Nephron progenitor cell (in vitro differentiated cells): ENCODE results near the gene MRPL1.
A peak's percentile ranks its signal among the peaks of the same experiment; 100 is the strongest.

Source experiments
- DNase-seq: peaks from one replicate; pipeline ENCODE4 v3.0.0; 2021
- H3K27ac Mint-ChIP-seq: 2 replicates; pipeline ENCODE4 v1.8.0; 2021; ENCODE audit warnings: mild to moderate bottlenecking, moderate library complexity, mixed read lengths
- H3K27me3 Mint-ChIP-seq: 2 replicates; pipeline ENCODE4 v1.8.0; 2021; ENCODE audit warnings: mild to moderate bottlenecking, low read depth, mixed read lengths; ENCODE audit not compliant: poor library complexity
- H3K36me3 Mint-ChIP-seq: 2 replicates; pipeline ENCODE4 v1.8.0; 2021; ENCODE audit warnings: low read depth, mixed read lengths
- H3K4me1 Mint-ChIP-seq: 2 replicates; pipeline ENCODE4 v1.8.0; 2021; ENCODE audit warnings: mixed read lengths
- H3K4me3 Mint-ChIP-seq: 2 replicates; pipeline ENCODE4 v1.8.0; 2021; ENCODE audit warnings: mild to moderate bottlenecking, moderate library complexity, mixed read lengths
- H3K9me3 Mint-ChIP-seq: 2 replicates; pipeline ENCODE4 v1.8.0; 2021; ENCODE audit warnings: mild to moderate bottlenecking, moderate library complexity, mixed read lengths
- CTCF ChIP-seq: fragments of 200-600 bp; sonication (generic); IDR thresholded peaks from 2 replicates; pipeline ENCODE4 v1.5.0; 2021; ENCODE audit warnings: antibody characterized with exemption

Gene MRPL1

GRCh38 chr4:77922158-77923094 lies 59.8 kb downstream of the MRPL1 start:
- Mint-ChIP-seq H3K27me3 (no peaks in the 10 kb centered on the region), H3K27ac (no peak overlapping the region), H3K4me3 (no peak overlapping the region), H3K9me3 (peaks cover 27% of the 10 kb centered on the region), H3K36me3 (peaks cover 55% of the 10 kb centered on the region), H3K4me1 (no peaks in the 10 kb centered on the region)
- TF ChIP-seq CTCF, result no peak
- DNase-seq, result no peak

- Mint-ChIP-seq H3K9me3 (peaks cover 27% of the 10 kb centered on the region), H3K27ac (no peak overlapping the region), H3K27me3 (no peaks in the 10 kb centered on the region), H3K4me3 (no peak overlapping the region), H3K4me1 (no peaks in the 10 kb centered on the region), H3K36me3 (peaks cover 42% of the 10 kb centered on the region)
- no peak for TF ChIP-seq CTCF
- DNase-seq, result no peak
These were observed 65.6 kb downstream of the MRPL1 start for GRCh38 chr4:77927991-77928925.

- Mint-ChIP-seq H3K4me1 (no peaks in the 10 kb centered on the region), H3K4me3 (no peak overlapping the region), H3K36me3 (peaks cover 31% of the 10 kb centered on the region), H3K27ac (peak overlapping the region; percentile 36), H3K9me3 (peaks cover 16% of the 10 kb centered on the region), H3K27me3 (no peaks in the 10 kb centered on the region)
- DNase-seq, result no peak
- TF ChIP-seq CTCF, result no peak
These were observed 67.6 kb downstream of the MRPL1 start for GRCh38 chr4:77930154-77930639.

- no peak for DNase-seq
- Mint-ChIP-seq H3K4me3 (no peak overlapping the region), H3K27me3 (no peaks in the 10 kb centered on the region), H3K9me3 (peaks cover 10% of the 10 kb centered on the region), H3K27ac (peak overlapping the region; percentile 19), H3K4me1 (no peaks in the 10 kb centered on the region), H3K36me3 (peaks cover 24% of the 10 kb centered on the region)
- TF ChIP-seq CTCF, result no peak
These were observed 68.2 kb downstream of the MRPL1 start for GRCh38 chr4:77930876-77931275.

- peaks cover 4% of the 10 kb centered on the region for H3K9me3 Mint-ChIP-seq
- peaks cover 17% of the 10 kb centered on the region for H3K36me3 Mint-ChIP-seq
- H3K4me1 Mint-ChIP-seq, result no peaks in the 10 kb centered on the region
- peak overlapping the region; percentile 31 for H3K27ac Mint-ChIP-seq
- H3K27me3 Mint-ChIP-seq, result no peaks in the 10 kb centered on the region
- DNase-seq, result no peak
- H3K4me3 Mint-ChIP-seq, result no peak overlapping the region
- no peak for TF ChIP-seq CTCF
These were observed 69.0 kb downstream of the MRPL1 start for GRCh38 chr4:77931452-77932135.
